Activated naive CD4-positive, alpha-beta T cell treated with Interleukin-2 at 50 U/mL for 16 hours (primary cell): ENCODE measurements around the gene RAP1GDS1.
"Not testable (repeated sequence)": the region's sequence is repeated elsewhere in the genome, so short reads cannot be mapped to it uniquely, and the experiment has no call there.

Source experiments
- DNase-seq: peaks from one replicate; pipeline ENCODE4 v3.0.0-alpha.2; 2020

Gene RAP1GDS1

DNA sequence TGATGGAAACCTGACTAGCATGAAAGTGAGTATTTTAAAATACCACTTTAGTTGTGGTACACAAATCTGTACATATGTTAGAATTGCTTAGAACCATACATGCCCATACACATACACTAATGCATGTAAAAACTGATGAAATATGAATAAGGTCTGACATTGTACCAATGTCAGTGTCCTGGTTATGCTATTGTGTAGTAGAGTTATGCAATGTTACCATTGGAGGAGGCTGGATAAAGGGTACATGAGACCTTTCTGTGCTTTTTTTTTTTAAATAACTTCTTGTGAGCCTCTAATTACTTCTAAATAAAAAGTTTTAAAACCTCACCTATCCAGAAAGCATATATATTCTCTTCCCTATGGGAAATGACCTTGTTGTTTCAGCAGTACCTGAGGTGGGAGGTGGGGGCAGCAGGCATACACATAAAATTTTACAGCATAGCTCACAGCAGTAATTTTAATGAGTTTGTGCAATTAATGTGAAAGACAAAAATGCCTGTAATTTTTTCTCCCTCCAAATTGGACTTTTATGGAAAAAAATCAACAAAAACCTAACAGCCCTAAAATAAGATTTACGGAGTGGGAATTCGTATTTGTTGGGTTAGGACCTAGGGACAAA is 97.6 kb downstream of the RAP1GDS1 start:
- no peak for DNase-seq

DNA sequence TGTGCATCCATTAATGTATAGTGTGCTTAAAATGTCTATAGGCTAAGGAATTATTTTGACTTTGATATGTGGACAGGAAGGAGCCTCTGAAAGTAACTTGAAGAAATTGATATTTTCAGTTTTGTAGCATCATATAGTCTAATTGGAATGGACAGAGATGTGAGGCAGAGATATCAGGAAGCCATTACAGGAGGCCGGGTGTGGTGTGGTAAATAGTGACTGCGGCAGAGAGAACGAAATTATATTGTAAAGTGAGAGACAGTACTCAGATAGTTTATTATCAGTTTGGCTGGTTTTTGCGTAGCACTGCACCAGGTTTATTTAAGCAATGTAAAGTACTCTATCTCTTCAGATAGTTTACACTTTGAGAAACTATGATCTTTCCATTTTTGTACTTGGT is 98.5 kb downstream of the RAP1GDS1 start:
- DNase-seq, result no peak

DNA sequence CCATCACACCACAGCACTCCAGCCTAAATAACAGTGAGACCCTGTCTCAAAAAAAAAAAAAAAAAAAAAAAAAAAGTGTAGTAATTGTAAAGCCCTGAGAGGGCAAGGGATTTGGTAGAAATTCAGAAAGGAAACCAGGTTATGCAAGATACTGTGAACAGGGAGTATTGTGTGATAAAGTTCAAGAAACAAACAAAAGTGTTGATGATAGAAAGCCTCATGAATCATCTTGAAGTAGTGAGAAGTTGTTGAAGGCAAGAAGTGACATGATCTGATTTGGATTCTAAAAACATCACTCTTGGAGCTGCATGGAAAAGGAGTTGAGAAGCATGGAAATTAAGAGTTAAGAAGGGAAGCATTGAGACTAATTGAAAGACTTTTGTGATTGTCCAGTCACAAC is 102.2 kb downstream of the RAP1GDS1 start:
- no peak for DNase-seq

DNA sequence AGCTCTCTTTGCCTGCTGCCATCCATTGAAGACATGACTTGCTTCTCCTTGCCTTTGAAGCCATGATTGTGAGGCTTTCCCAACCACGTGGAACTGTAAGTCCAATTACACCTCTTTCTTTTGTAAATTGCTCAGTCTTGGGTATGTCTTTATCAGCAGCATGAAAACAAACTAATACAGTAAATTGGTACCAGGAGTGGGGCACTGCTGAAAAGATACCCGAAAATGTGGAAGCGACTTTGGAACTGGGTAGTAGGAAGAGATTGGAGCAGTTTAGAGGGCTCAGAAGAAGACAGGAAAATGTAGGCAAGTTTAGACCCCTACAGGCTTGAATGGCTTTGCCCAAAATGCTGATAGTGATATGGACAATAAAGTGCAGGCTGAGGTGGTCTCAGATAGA is 105.1 kb downstream of the RAP1GDS1 start:
- DNase-seq, result not testable (repeated sequence)

DNA sequence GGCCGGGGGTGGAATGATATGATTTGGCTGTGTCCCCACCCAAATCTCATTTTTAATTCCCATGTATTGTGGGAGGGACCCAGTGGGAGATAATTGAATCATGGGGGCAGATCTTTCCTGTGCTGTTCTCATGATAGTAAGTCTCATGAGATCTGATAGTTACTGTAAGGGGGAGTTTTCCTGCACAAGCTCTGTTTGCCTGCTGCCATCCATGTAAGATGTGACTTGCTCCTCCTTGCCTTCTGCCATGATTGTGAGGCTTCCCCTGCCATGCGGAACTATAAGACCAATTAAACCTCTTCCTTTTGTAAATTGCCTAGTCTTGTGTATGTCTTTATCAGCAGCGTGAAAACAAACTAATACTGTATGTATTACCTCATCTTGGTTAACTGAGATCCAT is 106.8 kb downstream of the RAP1GDS1 start:
- not testable (repeated sequence) for DNase-seq

DNA sequence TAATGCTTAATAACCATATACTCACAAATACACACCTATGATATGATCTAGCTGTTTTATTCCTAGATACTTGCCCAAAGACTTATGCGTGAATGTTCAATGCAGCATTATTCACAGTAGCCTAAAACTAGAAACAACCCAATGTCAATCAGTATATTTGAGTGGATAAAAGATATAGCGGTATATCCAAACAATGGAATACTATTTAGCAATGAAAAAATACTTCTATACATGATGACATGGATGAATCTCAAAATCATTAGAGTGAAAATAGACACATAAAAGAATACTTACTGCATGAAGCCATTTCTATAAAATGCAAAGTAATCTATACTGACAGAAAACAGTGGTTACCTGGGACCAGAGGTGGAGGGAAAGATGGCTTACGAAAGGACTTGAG is 108.1 kb downstream of the RAP1GDS1 start:
- DNase-seq, result no peak

DNA sequence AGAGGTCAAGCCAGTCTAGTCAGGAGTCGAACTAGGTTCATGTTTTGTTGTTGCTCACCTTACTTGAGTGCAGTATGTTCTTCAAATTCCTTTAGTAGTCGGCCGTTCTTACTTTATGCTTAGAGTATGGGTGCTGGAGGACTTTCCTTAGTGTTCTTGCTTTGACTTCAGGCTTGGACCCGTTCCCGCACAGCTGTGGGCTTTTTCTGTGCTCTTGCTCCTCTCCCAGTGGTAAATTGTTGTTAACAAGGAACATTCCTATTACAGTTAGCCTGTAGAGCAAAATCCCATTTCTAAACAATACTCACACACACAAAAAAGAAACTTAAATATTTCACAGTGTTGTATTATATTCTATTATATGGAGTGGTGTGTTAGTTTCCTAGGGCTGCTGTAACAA is 113.5 kb downstream of the RAP1GDS1 start:
- no peak for DNase-seq

DNA sequence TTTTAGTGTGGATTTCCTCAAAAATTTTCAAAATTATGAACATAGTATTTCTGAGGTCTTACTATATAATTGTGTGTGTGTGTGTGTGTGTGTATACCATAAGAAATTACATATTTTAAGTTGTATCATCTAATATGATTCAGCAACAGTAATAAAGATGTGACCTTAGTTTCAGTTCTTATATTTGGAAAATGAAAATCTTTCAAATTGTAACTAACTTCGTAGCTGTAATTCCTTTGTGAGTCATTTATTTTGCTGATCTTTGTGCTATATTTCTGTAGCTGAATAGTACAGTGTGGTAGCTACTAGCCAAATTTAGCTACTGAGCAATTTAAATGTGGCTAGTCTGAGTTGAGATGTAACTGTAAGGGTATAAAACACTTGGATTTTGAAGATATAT is 116.4 kb downstream of the RAP1GDS1 start:
- no peak for DNase-seq

DNA sequence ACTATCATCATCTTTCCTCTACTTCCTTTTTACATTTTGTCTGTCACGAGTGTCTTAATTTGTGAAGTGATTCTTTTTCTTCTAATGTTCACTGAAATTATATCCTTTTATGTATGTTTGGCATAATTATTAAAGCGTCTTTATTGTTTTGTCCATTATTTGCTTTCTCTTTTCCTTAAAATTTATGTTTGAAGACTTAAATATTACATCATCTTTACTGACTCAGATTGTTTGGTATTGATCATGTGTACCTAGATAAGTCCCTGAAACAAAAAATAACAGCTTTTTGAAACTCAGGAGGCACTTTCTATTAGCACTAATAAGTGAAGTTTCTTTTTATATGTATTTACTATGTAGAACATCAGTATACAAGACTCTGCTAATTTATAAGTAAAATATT is 120.1 kb downstream of the RAP1GDS1 start:
- no peak for DNase-seq

DNA sequence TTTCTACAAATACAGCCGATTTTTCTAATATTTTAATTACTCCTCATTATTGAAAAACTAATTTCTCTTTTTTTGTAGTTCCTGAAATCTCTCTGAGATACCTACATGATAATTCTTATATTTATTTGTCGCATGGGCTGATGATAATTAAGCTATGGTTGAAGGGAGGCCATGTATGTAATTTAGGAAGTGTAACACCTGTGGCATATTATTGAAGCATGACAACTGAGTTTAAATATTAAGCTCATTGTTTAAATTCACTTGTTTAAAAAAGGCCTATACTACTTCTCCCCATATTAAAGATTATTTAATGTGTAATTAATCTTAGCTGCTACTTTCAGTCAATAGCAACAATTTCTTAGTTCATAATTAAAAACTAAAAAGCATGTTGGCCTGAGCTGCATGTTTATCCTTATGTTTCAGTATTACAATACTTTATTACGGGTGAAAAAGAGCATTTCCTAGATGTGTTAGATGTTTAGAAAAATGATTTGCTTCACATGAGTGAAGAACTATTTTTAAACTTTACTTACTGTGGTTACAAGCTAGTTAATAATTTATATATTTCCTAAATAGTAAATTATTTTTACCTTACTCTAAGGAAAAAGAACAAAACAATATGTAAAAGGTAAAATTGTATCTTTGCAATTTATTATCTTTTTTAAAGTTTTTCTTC is 122.4 kb downstream of the RAP1GDS1 start:
- no peak for DNase-seq

DNA sequence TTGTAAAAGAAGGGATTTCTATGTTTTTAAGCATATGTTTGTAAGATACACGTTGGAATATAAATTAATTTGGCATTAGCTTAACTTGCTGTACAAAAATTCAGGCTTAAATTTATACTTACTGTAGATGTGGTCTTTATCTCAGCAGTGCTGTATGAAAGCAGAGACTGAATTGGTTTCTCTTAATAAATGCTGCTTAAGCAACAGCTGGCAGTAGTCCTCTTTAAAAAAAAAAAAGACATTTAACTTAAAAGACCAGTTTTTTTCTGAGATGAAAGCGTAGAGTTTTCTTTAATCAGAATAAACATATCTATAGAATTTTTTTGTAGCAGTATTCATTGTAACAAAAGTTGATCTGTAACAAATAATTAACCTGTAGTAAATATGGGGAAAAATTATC is 124.6 kb downstream of the RAP1GDS1 start:
- no peak for DNase-seq

DNA sequence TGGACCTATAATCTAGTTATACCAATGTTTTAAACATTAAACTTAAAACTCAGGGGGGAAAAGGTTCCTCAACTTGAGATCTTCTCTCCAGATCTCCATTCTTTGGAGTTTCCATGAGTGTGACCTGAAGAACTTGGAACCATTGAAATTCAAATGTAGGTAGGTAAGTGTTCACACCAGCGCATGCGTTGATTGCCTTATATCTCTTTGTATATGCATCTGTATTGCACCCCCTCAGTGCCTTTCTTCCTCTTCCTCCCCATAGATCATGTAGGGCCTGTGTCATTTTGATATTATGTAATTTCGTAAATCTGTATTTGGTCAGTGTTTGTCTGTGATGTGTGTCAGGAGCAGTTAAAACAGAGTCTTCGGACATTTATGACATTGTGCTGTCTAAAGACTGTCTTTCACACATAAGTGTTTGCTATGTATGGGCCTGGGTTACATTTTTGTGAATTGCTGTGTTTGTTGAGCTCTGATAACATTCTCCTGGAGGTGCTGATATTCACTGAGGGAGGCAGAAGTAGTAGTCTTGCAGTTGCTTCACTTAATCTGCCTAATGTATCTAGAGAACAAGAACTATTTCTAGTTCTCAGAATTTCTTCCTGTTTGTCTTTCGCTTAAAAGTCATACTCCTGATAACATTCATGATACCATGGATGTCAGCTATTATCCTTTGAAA is 126.3 kb downstream of the RAP1GDS1 start:
- no peak for DNase-seq

DNA sequence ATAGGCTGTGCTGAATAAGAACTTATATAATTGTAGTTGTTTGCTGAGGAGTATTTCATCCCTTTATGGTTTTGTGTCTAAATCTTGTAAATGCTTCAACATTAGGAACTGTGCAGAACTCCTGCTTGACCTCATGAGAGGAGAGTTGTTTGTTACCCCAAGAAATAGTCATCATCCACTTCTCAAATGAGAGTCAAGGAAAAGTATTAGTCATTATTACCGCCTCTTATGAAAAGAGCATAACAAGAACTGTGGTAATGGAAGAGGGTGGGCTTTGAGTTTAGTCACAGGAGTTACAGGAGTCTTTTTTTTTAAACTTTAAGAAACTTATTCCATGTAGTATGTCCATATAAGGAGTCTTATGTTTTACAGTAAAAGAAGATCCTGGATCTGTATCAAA is 132.9 kb downstream of the RAP1GDS1 start:
- DNase-seq, result no peak

DNA sequence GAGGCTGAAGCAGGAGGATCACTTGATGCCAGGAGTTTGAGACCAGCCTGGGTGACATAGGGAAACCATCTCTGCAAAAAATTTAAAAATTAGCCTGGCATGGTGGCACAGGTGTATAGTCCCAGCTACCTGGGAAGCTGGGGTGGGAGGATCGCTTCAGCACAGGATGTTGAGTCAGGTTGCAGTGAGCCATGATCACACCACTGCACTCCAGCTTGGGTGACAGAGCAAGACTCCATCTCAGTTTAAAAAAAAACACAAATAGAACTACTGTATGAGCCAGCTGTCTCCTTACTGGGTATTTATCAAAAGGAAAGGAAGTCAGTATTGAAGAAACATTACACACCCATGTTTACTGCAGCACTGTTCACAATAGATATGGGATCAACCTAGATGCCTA is 138.7 kb downstream of the RAP1GDS1 start:
- no peak for DNase-seq

DNA sequence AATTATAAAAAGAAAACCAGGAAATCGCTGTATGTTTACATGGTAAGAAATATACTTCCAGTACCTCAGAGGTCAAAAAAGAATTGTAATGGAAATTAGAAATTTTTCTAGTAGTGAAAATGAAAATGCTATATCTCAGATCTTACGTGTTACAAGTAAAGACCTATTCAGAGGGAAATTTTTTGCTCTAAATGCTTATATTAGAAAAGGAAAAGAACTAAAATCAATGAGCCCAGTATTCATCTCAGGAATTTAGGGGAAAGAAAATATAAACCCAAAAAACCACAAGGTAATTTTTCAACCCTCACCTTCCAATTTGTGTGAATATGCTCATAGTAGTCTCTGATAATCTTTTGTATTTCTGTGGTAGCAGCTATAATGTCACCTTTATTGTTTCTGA is 145.6 kb downstream of the RAP1GDS1 start:
- DNase-seq, result no peak

DNA sequence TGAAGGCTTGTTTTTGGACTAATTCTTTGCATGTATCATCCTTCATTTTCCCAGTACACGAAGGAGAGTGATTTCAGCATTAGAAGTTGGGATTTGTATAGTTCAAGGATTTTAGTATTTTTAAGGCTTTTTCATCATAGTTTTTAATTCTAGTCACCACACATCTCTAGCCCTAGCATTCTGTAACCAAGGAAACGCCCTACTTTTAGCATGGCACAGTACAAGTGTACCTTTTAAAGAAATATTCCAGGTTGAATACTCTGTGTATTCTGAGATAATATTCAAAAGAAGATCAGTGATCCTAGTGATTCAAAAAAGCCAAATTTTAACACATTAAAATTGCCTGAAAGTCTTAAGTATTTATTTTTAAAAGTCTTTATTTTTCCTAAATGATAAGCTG is 150.5 kb downstream of the RAP1GDS1 start:
- DNase-seq, result no peak

DNA sequence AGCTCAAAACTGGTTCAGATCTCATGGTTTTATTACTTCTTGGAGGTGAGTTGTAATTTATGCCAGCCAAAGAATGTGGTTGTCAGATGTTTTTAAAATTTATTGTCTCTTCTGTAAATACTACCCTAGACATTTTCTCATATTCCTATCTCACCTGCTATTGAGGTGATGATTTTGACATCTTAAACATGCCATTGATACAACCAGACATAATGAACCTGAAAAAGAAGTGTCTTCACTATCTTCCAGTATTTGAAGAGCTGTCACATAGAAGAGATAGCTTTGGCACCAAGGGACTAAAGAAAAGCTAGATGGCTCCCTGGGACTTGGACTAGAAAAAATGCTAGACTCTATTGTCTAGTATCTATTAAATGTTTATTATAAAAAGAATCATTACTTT is 155.7 kb downstream of the RAP1GDS1 start:
- DNase-seq, result no peak

DNA sequence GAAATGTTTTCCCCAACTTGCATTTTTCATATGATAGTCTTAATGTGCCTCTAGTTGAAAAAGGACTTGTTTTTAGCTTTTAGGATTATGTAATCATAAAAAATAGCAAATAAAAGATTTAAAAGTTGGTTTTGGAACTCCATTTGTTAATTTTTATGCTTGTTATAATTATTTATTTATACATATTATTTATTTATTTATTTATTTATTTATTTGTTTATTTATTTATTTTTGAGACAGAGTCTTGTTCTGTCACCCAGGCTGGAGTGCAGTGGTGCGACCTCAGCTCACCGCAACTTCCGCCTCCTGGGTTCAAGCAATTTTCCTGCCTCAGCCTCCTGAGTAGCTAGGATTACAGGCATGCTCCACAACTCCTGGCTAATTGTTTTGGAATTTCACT is 159.0 kb downstream of the RAP1GDS1 start:
- not testable (repeated sequence) for DNase-seq

DNA sequence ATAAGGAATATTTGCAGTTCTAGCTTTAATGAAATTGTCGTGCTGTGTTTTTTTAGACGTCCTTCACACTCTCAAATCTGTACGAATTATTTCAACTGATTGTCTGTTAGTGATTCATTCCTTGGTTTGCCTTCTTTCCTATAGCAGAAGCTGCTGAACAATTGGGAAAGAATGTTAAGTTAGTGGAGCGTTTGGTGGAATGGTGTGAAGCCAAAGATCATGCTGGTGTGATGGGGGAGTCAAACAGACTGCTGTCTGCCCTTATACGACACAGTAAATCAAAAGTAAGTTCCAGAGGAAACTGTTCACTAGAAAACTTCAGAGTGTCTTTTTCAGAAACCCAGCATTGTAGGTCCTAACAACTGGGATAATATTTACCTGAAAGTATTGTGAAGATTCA is 159.9 kb downstream of the RAP1GDS1 start:
- DNase-seq, result no peak

DNA sequence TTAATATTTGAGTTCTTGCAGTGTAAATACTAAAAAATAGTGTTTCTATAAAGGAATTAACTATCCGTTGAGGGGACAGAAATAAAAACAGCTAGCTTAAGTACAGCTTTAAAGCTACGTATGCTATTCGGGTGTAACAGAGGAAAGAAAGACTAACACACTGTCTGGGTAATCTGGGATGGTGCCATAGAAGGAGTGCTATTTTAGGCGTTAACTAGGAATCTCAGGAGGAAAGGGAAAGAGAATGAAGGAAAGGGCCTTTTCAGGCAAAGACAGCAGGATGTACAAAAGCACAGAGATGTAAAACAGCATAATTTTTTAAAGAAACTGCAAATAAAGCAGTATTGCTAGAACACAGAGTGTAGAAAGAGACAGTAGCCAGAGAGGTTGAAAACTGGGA is 161.8 kb downstream of the RAP1GDS1 start:
- DNase-seq, result no peak

DNA sequence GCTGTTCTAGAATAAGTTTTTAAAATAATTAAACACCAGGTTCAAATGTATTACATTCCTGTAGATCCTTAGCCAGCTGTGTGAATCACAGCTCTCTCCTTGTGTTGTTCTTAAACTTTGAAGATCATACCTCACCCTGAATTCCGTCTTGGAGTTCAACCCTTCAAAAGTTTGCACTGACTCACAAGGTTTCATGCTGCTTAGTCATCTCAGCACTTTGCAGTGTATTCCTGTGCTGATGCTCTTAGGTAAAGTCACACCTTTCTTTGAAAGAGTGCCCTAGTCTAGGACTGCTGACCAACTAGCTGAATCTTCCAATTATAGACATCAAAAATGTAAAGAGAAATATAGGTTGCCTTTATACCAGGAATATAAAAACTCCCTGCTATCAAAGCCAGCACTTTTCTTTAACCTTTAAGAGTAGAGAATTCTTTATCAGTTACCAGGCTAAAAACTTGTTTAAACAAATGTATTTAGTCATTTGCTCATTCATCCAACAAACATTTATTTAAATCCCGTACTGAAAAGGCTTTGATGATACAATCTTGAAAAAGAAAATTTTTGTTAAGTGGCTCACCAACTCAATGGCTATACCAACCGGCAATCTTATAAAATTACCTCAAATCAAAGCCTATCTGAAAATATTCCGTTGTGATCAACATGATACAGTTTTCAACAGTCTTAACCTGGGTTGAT is 169.7 kb downstream of the RAP1GDS1 start:
- no peak for DNase-seq

DNA sequence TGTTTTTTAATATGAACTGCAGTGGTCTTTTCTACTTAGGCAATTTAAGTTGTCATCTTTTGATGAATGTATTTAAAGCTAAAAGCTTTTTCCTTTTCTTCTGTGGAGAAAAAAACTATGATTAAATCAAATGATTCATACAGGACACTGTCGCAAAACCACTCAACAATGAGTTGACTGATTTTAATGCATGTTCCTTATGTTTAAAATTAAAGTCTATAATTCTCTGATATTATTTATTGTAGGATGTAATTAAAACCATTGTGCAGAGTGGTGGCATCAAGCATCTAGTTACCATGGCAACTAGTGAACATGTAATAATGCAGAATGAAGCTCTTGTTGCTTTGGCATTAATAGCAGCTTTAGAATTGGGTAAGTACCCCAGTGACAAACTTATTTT is 172.5 kb downstream of the RAP1GDS1 start:
- no peak for DNase-seq

DNA sequence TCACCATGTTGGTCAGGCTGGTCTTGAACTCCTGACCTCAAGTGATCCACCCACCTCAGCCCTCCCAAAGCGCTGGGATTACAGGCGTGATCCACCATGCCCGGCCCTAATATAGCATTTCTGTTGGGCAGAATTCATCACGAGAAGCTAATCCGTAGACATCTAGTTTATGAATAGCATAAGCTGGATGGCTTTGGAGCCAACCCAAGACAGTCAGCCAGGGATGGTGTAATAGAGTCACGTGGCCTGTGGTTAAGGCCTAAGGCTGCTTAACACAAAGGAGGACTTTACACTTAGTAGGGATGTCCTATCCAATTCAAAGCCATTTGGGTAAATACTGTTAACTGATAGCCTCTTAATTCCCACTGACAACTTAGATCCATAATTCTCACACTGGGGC is 173.6 kb downstream of the RAP1GDS1 start:
- DNase-seq, result no peak

DNA sequence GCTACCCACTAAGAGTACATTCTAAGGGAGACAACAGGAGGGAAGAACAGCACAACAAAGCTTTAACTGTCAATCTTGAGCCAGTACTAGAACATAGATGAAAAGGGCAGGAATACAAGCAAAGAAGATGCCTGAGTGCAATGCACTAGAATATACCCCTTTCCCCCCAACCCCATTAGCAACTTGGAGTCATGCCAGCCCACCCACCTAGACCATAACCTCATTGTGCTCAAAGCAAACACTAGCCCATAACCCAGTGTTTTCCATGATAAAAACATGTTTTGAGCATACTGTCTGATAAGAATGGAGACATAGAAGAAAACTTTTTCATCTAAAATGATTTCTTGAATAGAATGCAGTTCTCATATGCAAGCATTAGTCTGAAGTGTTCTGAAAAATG is 183.2 kb downstream of the RAP1GDS1 start:
- no peak for DNase-seq
